Stimulated activated memory B cell treated with anti-CD40 and anti-IgM and Interleukin-4, amounts not matched to agents 10 μg/mL and 1 μg/mL and 100 μg/mL, for 72 hours (primary cell): ENCODE results near the gene CD22.
A peak's percentile ranks its signal among the peaks of the same experiment; 100 is the strongest.
"Not testable (repeated sequence)": the region's sequence is repeated elsewhere in the genome, so short reads cannot be mapped to it uniquely, and the experiment has no call there.

Experiments used
- ATAC-seq: fragments of 150-1000 bp; cut with Tn5 transposase; 2 replicates; pipeline ENCODE4 v1.10.0; 2021
- H3K27ac Mint-ChIP-seq: one replicate; pipeline ENCODE4 v1.8.0; 2022; ENCODE audit warnings: mild to moderate bottlenecking, mixed read lengths
- H3K27me3 Mint-ChIP-seq: one replicate; pipeline ENCODE4 v1.8.0; 2022; ENCODE audit warnings: mixed read lengths
- H3K36me3 Mint-ChIP-seq: one replicate; pipeline ENCODE4 v1.8.0; 2022; ENCODE audit warnings: mixed read lengths
- H3K4me1 Mint-ChIP-seq: one replicate; pipeline ENCODE4 v1.8.0; 2022; ENCODE audit warnings: mixed read lengths
- H3K4me3 Mint-ChIP-seq: one replicate; pipeline ENCODE4 v1.8.0; 2022; ENCODE audit warnings: mild to moderate bottlenecking, moderate library complexity, mixed read lengths
- H3K9me3 Mint-ChIP-seq: one replicate; pipeline ENCODE4 v1.8.0; 2022; ENCODE audit warnings: mixed read lengths

Gene CD22

GRCh38 chr19:35328851-35329285 lies at the start of gene CD22:
CD22 (plus strand) TSS chr19:35329187; CDS start chr19:35332041, 2,854 bp downstream.
- Mint-ChIP-seq H3K4me1 (peaks cover 81% of the 10 kb centered on the region), H3K27ac (peak within 1 kb of the TSS; percentile 72), H3K4me3 (peak within 1 kb of the TSS; percentile 78), H3K36me3 (peaks cover 26% of the 10 kb centered on the region), H3K9me3 (no peaks in the 10 kb centered on the region), H3K27me3 (no peaks in the 10 kb centered on the region)
- ATAC-seq: peak; percentile 83

- Mint-ChIP-seq H3K9me3 (no peaks in the 10 kb centered on the region), H3K36me3 (peaks cover 41% of the 10 kb centered on the region), H3K27me3 (no peaks in the 10 kb centered on the region), H3K4me1 (peaks cover 54% of the 10 kb centered on the region), H3K27ac (no peak overlapping the region), H3K4me3 (no peak overlapping the region)
- no peak for ATAC-seq
Observed at GRCh38 chr19:35279374-35279773, 49.6 kb upstream of the CD22 start.

- no peaks in the 10 kb centered on the region for H3K27me3 Mint-ChIP-seq
- no peak overlapping the region for H3K4me3 Mint-ChIP-seq
- peaks cover 53% of the 10 kb centered on the region for H3K4me1 Mint-ChIP-seq
- peak; percentile 65 for ATAC-seq
- peak overlapping the region; percentile 9 for H3K27ac Mint-ChIP-seq
- H3K9me3 Mint-ChIP-seq: no peaks in the 10 kb centered on the region
- H3K36me3 Mint-ChIP-seq: peaks cover 32% of the 10 kb centered on the region
Observed at GRCh38 chr19:35279985-35280821, 48.8 kb upstream of the CD22 start.

GRCh38 chr19:35281303-35281702 lies 47.7 kb upstream of the CD22 start:
- Mint-ChIP-seq H3K4me1 (peaks cover 53% of the 10 kb centered on the region), H3K27ac (peak overlapping the region; percentile 9), H3K9me3 (no peaks in the 10 kb centered on the region), H3K36me3 (peaks cover 24% of the 10 kb centered on the region), H3K27me3 (no peaks in the 10 kb centered on the region), H3K4me3 (no peak overlapping the region)
- ATAC-seq: peak; percentile 21

- Mint-ChIP-seq H3K27ac (no peak overlapping the region), H3K36me3 (peaks cover 2% of the 10 kb centered on the region), H3K4me3 (no peak overlapping the region), H3K27me3 (no peaks in the 10 kb centered on the region), H3K9me3 (no peaks in the 10 kb centered on the region), H3K4me1 (peaks cover 40% of the 10 kb centered on the region)
- ATAC-seq: no peak
Observed at GRCh38 chr19:35284153-35285094, 44.6 kb upstream of the CD22 start.

- H3K27me3 Mint-ChIP-seq: no peaks in the 10 kb centered on the region
- no peaks in the 10 kb centered on the region for H3K9me3 Mint-ChIP-seq
- peaks cover 36% of the 10 kb centered on the region for H3K4me1 Mint-ChIP-seq
- no peak overlapping the region for H3K4me3 Mint-ChIP-seq
- ATAC-seq: no peak
- H3K27ac Mint-ChIP-seq: no peak overlapping the region
- no peaks in the 10 kb centered on the region for H3K36me3 Mint-ChIP-seq
Observed at GRCh38 chr19:35285095-35285449, 43.9 kb upstream of the CD22 start.

GRCh38 chr19:35285465-35285864 lies 43.5 kb upstream of the CD22 start:
- not testable (repeated sequence) for ATAC-seq, H3K4me3 Mint-ChIP-seq, H3K27ac Mint-ChIP-seq, H3K9me3 Mint-ChIP-seq, H3K36me3 Mint-ChIP-seq, H3K27me3 Mint-ChIP-seq
- H3K4me1 Mint-ChIP-seq: peaks cover 32% of the 10 kb centered on the region

- H3K36me3 Mint-ChIP-seq, ATAC-seq, H3K27ac Mint-ChIP-seq, H3K9me3 Mint-ChIP-seq, H3K27me3 Mint-ChIP-seq, H3K4me3 Mint-ChIP-seq: not testable (repeated sequence)
- peaks cover 28% of the 10 kb centered on the region for H3K4me1 Mint-ChIP-seq
Observed at GRCh38 chr19:35286101-35286500, 42.9 kb upstream of the CD22 start.

- H3K4me1 Mint-ChIP-seq: peaks cover 28% of the 10 kb centered on the region
- H3K9me3 Mint-ChIP-seq: no peaks in the 10 kb centered on the region
- H3K36me3 Mint-ChIP-seq: no peaks in the 10 kb centered on the region
- no peak overlapping the region for H3K4me3 Mint-ChIP-seq
- H3K27me3 Mint-ChIP-seq: no peaks in the 10 kb centered on the region
- H3K27ac Mint-ChIP-seq: no peak overlapping the region
- no peak for ATAC-seq
Observed at GRCh38 chr19:35287713-35288112, 41.3 kb upstream of the CD22 start.

GRCh38 chr19:35288331-35288730 lies 40.7 kb upstream of the CD22 start:
- ATAC-seq: no peak
- H3K36me3 Mint-ChIP-seq: no peaks in the 10 kb centered on the region

GRCh38 chr19:35288906-35289305 lies 40.1 kb upstream of the CD22 start:
- no peak overlapping the region for H3K4me3 Mint-ChIP-seq
- H3K36me3 Mint-ChIP-seq: no peaks in the 10 kb centered on the region
- no peak for ATAC-seq
- no peaks in the 10 kb centered on the region for H3K9me3 Mint-ChIP-seq
- H3K27ac Mint-ChIP-seq: no peak overlapping the region
- H3K4me1 Mint-ChIP-seq: peaks cover 23% of the 10 kb centered on the region
- no peaks in the 10 kb centered on the region for H3K27me3 Mint-ChIP-seq

More at GRCh38 chr19:35288331-35288730, 40.7 kb upstream of the CD22 start:
- Mint-ChIP-seq H3K27ac (no peak overlapping the region), H3K27me3 (no peaks in the 10 kb centered on the region), H3K4me3 (no peak overlapping the region), H3K4me1 (peaks cover 27% of the 10 kb centered on the region), H3K9me3 (no peaks in the 10 kb centered on the region)

- no peaks in the 10 kb centered on the region for H3K36me3 Mint-ChIP-seq
- ATAC-seq: no peak
- no peaks in the 10 kb centered on the region for H3K9me3 Mint-ChIP-seq
- H3K27ac Mint-ChIP-seq: no peak overlapping the region
- no peak overlapping the region for H3K4me3 Mint-ChIP-seq
- H3K27me3 Mint-ChIP-seq: no peaks in the 10 kb centered on the region
- peaks cover 24% of the 10 kb centered on the region for H3K4me1 Mint-ChIP-seq
Observed at GRCh38 chr19:35290381-35291127, 38.4 kb upstream of the CD22 start.

- Mint-ChIP-seq H3K27me3 (no peaks in the 10 kb centered on the region), H3K36me3 (no peaks in the 10 kb centered on the region), H3K9me3 (no peaks in the 10 kb centered on the region), H3K4me3 (no peak overlapping the region), H3K27ac (no peak overlapping the region), H3K4me1 (peaks cover 30% of the 10 kb centered on the region)
- ATAC-seq: no peak
Observed at GRCh38 chr19:35291259-35291658, 37.7 kb upstream of the CD22 start.

GRCh38 chr19:35291916-35292315 lies 37.1 kb upstream of the CD22 start, which contains the start of gene MAG:
MAG (plus strand) TSS chr19:35292161; CDS start chr19:35295409, 3,248 bp downstream.
- H3K4me1 Mint-ChIP-seq: peaks cover 30% of the 10 kb centered on the region
- no peaks in the 10 kb centered on the region for H3K27me3 Mint-ChIP-seq
- ATAC-seq: no peak
- H3K9me3 Mint-ChIP-seq: no peaks in the 10 kb centered on the region
- no peak within 1 kb of the TSS for H3K27ac Mint-ChIP-seq
- H3K4me3 Mint-ChIP-seq: no peak within 1 kb of the TSS
- H3K36me3 Mint-ChIP-seq: no peaks in the 10 kb centered on the region
